H1 (cell line): ENCODE measurements around the gene MSH5.

Source experiments
- CHD2 ChIP-seq: IDR thresholded peaks from 2 replicates; pipeline ENCODE4 v1.6.1; 2012; ENCODE audit warnings: low read length, improper control_type of control experiment
- CTCF ChIP-seq, 3 experiments: IDR thresholded peaks; 1 replicate in 2 of 3; 2 replicates in 1 of 3; pipeline versions ENCODE4 v1.5.1 to v1.6.1; 2011; ENCODE audit warnings: low read length in 3 of 3, mild to moderate bottlenecking in 3 of 3, inconsistent platforms in 2 of 3, low read depth in 1 of 3, moderate library complexity in 1 of 3; ENCODE audit not compliant: insufficient read depth in 1 of 3; ENCODE audit errors: control extremely low read depth in 1 of 3
- EZH2 ChIP-seq: fragments of 200-600 bp; sonication (generic); IDR thresholded peaks from 2 replicates; pipeline ENCODE4 v1.7.1; 2012; ENCODE audit warnings: low read depth, mild to moderate bottlenecking, moderate library complexity, low read length, inconsistent platforms; ENCODE audit not compliant: severe bottlenecking
- GABPA ChIP-seq: IDR thresholded peaks from 2 replicates; pipeline ENCODE4 v1.6.1; 2011; ENCODE audit warnings: mild to moderate bottlenecking, low read length, moderate library complexity, borderline replicate concordance; ENCODE audit not compliant: insufficient read depth
- POLR2A ChIP-seq, 2 experiments: IDR thresholded peaks; 1 replicate in 1 of 2; 2 replicates in 1 of 2; pipeline ENCODE4 v1.6.1; 2011; ENCODE audit warnings: low read depth in 2 of 2, low read length in 2 of 2, mild to moderate bottlenecking in 2 of 2; ENCODE audit errors: control extremely low read depth in 1 of 2
- POLR2AphosphoS5 ChIP-seq: IDR thresholded peaks from 2 replicates; pipeline ENCODE4 v1.6.1; 2011; ENCODE audit warnings: low read depth, low read length
- RAD21 ChIP-seq, 2 experiments: IDR thresholded peaks in 1 of 2; conservative IDR thresholded peaks in 1 of 2; 2 replicates each; pipeline ENCODE4 v1.6.1; 2011; ENCODE audit warnings: low read depth in 2 of 2, low read length in 2 of 2, improper control_type of control experiment in 1 of 2, inconsistent platforms in 1 of 2, mild to moderate bottlenecking in 1 of 2, moderate library complexity in 1 of 2
- RFX5 ChIP-seq: IDR thresholded peaks from 2 replicates; pipeline ENCODE4 v1.6.1; 2011; ENCODE audit warnings: low read depth, low read length, improper control_type of control experiment, borderline replicate concordance
- SIRT6 ChIP-seq: IDR thresholded peaks from one replicate; pipeline ENCODE4 v1.7.1; 2012; ENCODE audit warnings: low read length, inconsistent platforms
- TCF12 ChIP-seq: IDR thresholded peaks from 2 replicates; pipeline ENCODE4 v1.6.1; 2011; ENCODE audit warnings: low read depth, mild to moderate bottlenecking, low read length

- TF ChIP-seq GABPA = no peak
- no peak for TF ChIP-seq POLR2A (IDR thresholded peaks at IDR 0.05; ENCODE audit: control extremely low read depth in 1 of 2, low read depth in 2 of 2, low read length in 2 of 2)
- no peak for TF ChIP-seq TCF12
- no peak for TF ChIP-seq EZH2
- TF ChIP-seq RAD21 (IDR thresholded peaks at IDR 0.05 in 1 of 2, conservative IDR thresholded peaks at IDR 0.05 in 1 of 2; ENCODE audit: low read depth in 2 of 2, low read length in 2 of 2) = no peak
- TF ChIP-seq RFX5 = no peak
- TF ChIP-seq CTCF (IDR thresholded peaks at IDR 0.05; ENCODE audit: control extremely low read depth in 1 of 3, insufficient read depth in 1 of 3, low read depth in 1 of 3, low read length in 3 of 3) = no peak
- no peak for TF ChIP-seq CHD2
- no peak for TF ChIP-seq POLR2AphosphoS5
- TF ChIP-seq SIRT6 = no peak
Measured at GRCh38 chr6:31700740-31701401, 38.9 kb upstream of the MSH5 start.
